Panc1 (cell line): ENCODE results near the gene EXOSC7.

Experiments used
- CTCF ChIP-seq: fragments of 450-650 bp; IDR thresholded peaks from 2 replicates; pipeline ENCODE4 v1.5.1; 2017; ENCODE audit warnings: mild to moderate bottlenecking
- POLR2AphosphoS5 ChIP-seq: IDR thresholded peaks from 2 replicates; pipeline ENCODE4 v1.6.1; 2012; ENCODE audit warnings: mild to moderate bottlenecking, low read depth, low read length, moderate library complexity
- REST ChIP-seq, 2 experiments: IDR thresholded peaks; 2 replicates each; pipeline ENCODE4 v1.6.1; 2011 to 2012; ENCODE audit warnings: low read depth in 2 of 2, control low read depth in 1 of 2, low read length in 1 of 2, mild to moderate bottlenecking in 1 of 2, moderate library complexity in 1 of 2; ENCODE audit not compliant: insufficient read depth in 1 of 2
- SIN3A ChIP-seq: IDR thresholded peaks from 2 replicates; pipeline ENCODE4 v1.6.1; 2012; ENCODE audit warnings: low read depth, mild to moderate bottlenecking, low read length, moderate library complexity, borderline replicate concordance; ENCODE audit not compliant: insufficient read depth

GRCh38 chr3:45057557-45057956 is 81.5 kb downstream of the EXOSC7 start:
- TF ChIP-seq CTCF (no peak), POLR2AphosphoS5 (no peak), SIN3A (no peak), REST (IDR thresholded peaks at IDR 0.05; ENCODE audit: insufficient read depth in 1 of 2, low read depth in 2 of 2, low read length in 1 of 2) (no peak)
